GM12878 (cell line): ENCODE results near the gene KLK6.

Experiments used
- CTCF ChIP-seq, 3 experiments: IDR thresholded peaks in 2 of 3; conservative IDR thresholded peaks in 1 of 3; 2 replicates each; pipeline ENCODE4 v1.5.1; 2011; ENCODE audit warnings: low read depth in 3 of 3, low read length in 3 of 3, mild to moderate bottlenecking in 3 of 3, control low read depth in 2 of 3, moderate library complexity in 2 of 3, inconsistent platforms in 1 of 3, mixed read lengths in 1 of 3; ENCODE audit not compliant: control insufficient read depth in 2 of 3, insufficient read depth in 1 of 3; ENCODE audit errors: extremely low read depth in 1 of 3
- EP300 ChIP-seq, 2 experiments: fragments of 150-350 bp in 1 of 2; IDR thresholded peaks; 2 replicates each; pipeline ENCODE4 v1.6.1; 2011 to 2012; ENCODE audit warnings: low read depth in 2 of 2, low read length in 2 of 2, borderline replicate concordance in 1 of 2, improper control_type of control experiment in 1 of 2, inconsistent platforms in 1 of 2; ENCODE audit not compliant: control insufficient read depth in 1 of 2
- ETV6 ChIP-seq, 2 experiments: fragments of 450-650 bp in 1 of 2; IDR thresholded peaks in 1 of 2; conservative IDR thresholded peaks in 1 of 2; 2 replicates each; pipeline ENCODE4 v1.6.1; 2014; ENCODE audit warnings: antibody characterized with exemption in 1 of 2, borderline replicate concordance in 1 of 2, low read depth in 1 of 2, mild to moderate bottlenecking in 1 of 2, moderate library complexity in 1 of 2
- GABPA ChIP-seq: IDR thresholded peaks from 2 replicates; pipeline ENCODE4 v1.6.1; 2014; ENCODE audit warnings: antibody characterized with exemption, low read depth, mild to moderate bottlenecking, inconsistent platforms
- POLR2A ChIP-seq: IDR thresholded peaks from 2 replicates; pipeline ENCODE4 v1.6.1; 2011; ENCODE audit warnings: low read depth, mild to moderate bottlenecking, low read length
- POLR2AphosphoS5 ChIP-seq: IDR thresholded peaks from 2 replicates; pipeline ENCODE4 v1.6.1; 2011; ENCODE audit warnings: mild to moderate bottlenecking, low read length, inconsistent platforms
- POU2F2 ChIP-seq: IDR thresholded peaks from 3 replicates; pipeline ENCODE4 v1.6.1; 2011; ENCODE audit warnings: low read depth, mild to moderate bottlenecking, low read length, borderline replicate concordance
- SUZ12 ChIP-seq: fragments of 200-600 bp; sonication (generic); IDR thresholded peaks from one replicate; pipeline ENCODE4 v1.6.1; 2018; ENCODE audit warnings: antibody characterized with exemption, mild to moderate bottlenecking; ENCODE audit not compliant: unreplicated experiment
- USF1 ChIP-seq: IDR thresholded peaks from 2 replicates; pipeline ENCODE4 v1.6.1; 2011; ENCODE audit warnings: borderline replicate concordance, low read depth, mild to moderate bottlenecking, moderate library complexity, mixed read lengths, low read length; ENCODE audit not compliant: insufficient read depth; ENCODE audit errors: extremely low read length

- TF ChIP-seq CTCF (IDR thresholded peaks at IDR 0.05 in 2 of 3, conservative IDR thresholded peaks at IDR 0.05 in 1 of 3; ENCODE audit: control insufficient read depth in 2 of 3, extremely low read depth in 1 of 3, insufficient read depth in 1 of 3, low read depth in 3 of 3, low read length in 3 of 3), result no peak
- TF ChIP-seq POLR2A, result no peak
- no peak for TF ChIP-seq POLR2AphosphoS5
- no peak for TF ChIP-seq GABPA
- TF ChIP-seq SUZ12, result no peak
- TF ChIP-seq ETV6 (conservative IDR thresholded peaks at IDR 0.05 in 1 of 2, IDR thresholded peaks at IDR 0.05 in 1 of 2; ENCODE audit: borderline replicate concordance in 1 of 2, low read depth in 1 of 2), result no peak
- no peak for TF ChIP-seq USF1
- no peak for TF ChIP-seq EP300 (IDR thresholded peaks at IDR 0.05; ENCODE audit: borderline replicate concordance in 1 of 2, control insufficient read depth in 1 of 2, low read depth in 2 of 2, low read length in 2 of 2)
- TF ChIP-seq POU2F2, result no peak
These were observed 5.1 kb downstream of the KLK6 start for GRCh38 chr19:50964266-50964665.
